IPS-NIHi7 (cell line): ENCODE measurements around the gene TOLLIP.

Source experiments
- DNase-seq: peaks from one replicate; pipeline ENCODE4 v3.0.0; 2012; ENCODE audit warnings: mixed read lengths; ENCODE audit errors: extremely low spot score

TOLLIP gene

GRCh38 chr11:1231396-1232020 is 77.9 kb downstream of the TOLLIP start:
- DNase-seq: no peak

GRCh38 chr11:1230456-1231395 is 78.7 kb downstream of the TOLLIP start:
- DNase-seq: no peak

GRCh38 chr11:1230121-1230455 is 79.3 kb downstream of the TOLLIP start:
- no peak for DNase-seq

GRCh38 chr11:1229471-1230120 is 79.8 kb downstream of the TOLLIP start:
- DNase-seq: no peak

- no peak for DNase-seq
These were observed 80.4 kb downstream of the TOLLIP start for GRCh38 chr11:1228921-1229451.

GRCh38 chr11:1228101-1228821 is 81.2 kb downstream of the TOLLIP start:
- no peak for DNase-seq

- no peak for DNase-seq
These were observed 81.8 kb downstream of the TOLLIP start for GRCh38 chr11:1227551-1228100.

- DNase-seq: peak; percentile 79
These were observed 82.4 kb downstream of the TOLLIP start for GRCh38 chr11:1226986-1227550.

GRCh38 chr11:1226226-1226985 is 83.0 kb downstream of the TOLLIP start:
- no peak for DNase-seq

GRCh38 chr11:1225386-1226225 is 83.8 kb downstream of the TOLLIP start:
- no peak for DNase-seq

GRCh38 chr11:1224491-1225385 is 84.7 kb downstream of the TOLLIP start:
- DNase-seq: peak; percentile 81
